HG03159 (cell line): Measurements from ENCODE around the gene CEP290.
A peak's percentile ranks its signal among the peaks of the same experiment; 100 is the strongest.

ENCODE experiments used
- ATAC-seq: cut with Tn5 transposase; IDR thresholded peaks from one replicate; pipeline ENCODE4 v1.9.1; 2021; ENCODE audit warnings: mild to moderate bottlenecking, moderate library complexity; ENCODE audit not compliant: unreplicated experiment

CEP290 gene, protein sequence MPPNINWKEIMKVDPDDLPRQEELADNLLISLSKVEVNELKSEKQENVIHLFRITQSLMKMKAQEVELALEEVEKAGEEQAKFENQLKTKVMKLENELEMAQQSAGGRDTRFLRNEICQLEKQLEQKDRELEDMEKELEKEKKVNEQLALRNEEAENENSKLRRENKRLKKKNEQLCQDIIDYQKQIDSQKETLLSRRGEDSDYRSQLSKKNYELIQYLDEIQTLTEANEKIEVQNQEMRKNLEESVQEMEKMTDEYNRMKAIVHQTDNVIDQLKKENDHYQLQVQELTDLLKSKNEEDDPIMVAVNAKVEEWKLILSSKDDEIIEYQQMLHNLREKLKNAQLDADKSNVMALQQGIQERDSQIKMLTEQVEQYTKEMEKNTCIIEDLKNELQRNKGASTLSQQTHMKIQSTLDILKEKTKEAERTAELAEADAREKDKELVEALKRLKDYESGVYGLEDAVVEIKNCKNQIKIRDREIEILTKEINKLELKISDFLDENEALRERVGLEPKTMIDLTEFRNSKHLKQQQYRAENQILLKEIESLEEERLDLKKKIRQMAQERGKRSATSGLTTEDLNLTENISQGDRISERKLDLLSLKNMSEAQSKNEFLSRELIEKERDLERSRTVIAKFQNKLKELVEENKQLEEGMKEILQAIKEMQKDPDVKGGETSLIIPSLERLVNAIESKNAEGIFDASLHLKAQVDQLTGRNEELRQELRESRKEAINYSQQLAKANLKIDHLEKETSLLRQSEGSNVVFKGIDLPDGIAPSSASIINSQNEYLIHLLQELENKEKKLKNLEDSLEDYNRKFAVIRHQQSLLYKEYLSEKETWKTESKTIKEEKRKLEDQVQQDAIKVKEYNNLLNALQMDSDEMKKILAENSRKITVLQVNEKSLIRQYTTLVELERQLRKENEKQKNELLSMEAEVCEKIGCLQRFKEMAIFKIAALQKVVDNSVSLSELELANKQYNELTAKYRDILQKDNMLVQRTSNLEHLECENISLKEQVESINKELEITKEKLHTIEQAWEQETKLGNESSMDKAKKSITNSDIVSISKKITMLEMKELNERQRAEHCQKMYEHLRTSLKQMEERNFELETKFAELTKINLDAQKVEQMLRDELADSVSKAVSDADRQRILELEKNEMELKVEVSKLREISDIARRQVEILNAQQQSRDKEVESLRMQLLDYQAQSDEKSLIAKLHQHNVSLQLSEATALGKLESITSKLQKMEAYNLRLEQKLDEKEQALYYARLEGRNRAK (N-terminal part only)

DNA sequence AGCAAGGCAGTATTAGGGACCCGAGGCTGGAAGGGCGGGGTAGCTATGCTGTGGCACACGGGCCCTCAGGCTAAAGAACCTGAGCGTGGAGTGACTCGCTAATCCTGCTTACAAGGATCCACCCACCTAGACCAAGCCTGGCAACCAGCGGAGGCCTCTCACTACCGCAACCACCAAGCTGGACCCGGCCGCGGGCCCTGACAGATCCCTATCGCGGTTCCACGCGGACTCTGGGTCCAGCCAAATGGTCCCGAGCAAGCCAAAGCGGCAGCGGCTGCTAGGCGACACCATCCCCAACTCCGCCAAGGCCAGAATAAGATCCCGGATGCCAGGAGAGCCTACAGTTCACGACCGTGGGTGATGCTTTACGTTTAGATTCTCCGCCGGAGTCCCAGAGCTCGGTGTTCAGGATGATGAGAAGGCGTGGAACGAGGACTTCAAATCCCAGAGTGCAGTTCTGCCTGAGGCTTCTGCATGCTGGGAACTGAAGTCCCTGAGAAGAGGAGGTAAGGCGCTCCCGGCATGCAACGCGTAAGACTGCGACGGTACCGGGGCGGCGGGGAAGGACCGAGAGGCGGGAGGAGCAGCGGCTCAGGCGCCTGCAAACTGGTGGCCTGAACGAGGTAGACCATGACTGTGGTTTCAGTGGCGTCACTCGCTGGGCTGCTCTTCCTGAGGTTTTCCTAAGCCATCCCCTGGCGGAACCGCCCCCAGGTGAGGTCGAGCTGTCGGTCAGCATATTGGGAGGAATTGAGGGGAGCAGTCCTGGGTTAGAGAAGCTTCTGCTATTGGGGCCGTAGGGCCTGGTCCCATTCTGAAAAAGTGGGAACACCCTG, at the start of gene CEP290, which contains the start of gene TMTC3:
Gene CEP290 (minus strand): TSS at position 315 of the 836 bp plus-strand sequence. CDS start 781 bp downstream, outside the sequence.
Gene TMTC3 (plus strand): TSS at position 534 of the 836 bp plus-strand sequence. CDS start 6,009 bp downstream, outside the sequence.
- peak; percentile 97 for ATAC-seq

DNA sequence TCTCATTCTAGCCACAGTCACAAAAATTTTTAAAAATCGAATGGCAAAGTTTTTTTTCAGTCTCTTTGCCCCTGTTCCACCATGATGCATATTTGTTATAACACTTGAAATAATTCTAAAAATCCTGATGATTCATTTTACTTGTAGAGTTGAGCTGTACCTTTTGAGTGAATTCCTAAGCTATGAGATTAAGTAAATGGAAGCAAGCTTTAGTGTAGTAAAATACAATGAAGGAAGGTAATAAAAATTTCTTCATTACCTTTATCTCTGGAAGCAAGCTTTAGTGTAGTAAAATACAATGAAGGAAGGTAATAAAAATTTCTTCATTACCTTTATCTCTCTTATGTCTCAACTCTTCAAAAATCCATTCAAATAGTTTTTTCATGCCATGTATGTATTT, 46.3 kb upstream of the CEP290 start:
- no peak for ATAC-seq

DNA sequence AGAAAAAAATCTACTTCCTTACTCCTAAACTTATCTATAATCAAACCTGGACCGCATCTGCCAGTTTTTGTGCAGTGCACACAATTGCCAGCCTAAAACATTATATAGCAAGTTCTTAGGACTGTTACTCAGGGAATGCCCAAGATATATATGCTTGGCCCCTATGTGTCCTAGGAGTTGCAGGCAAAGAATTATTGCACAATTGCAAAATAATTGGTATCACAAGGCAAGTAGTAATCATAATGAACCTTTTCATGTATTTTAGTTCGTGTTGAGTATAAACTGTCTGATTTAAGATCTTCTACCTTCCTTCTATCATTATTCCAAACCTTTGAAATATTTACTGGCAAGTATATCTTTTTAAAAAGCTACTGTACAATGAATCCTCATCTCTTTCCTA, 45.7 kb upstream of the CEP290 start:
- ATAC-seq = no peak

DNA sequence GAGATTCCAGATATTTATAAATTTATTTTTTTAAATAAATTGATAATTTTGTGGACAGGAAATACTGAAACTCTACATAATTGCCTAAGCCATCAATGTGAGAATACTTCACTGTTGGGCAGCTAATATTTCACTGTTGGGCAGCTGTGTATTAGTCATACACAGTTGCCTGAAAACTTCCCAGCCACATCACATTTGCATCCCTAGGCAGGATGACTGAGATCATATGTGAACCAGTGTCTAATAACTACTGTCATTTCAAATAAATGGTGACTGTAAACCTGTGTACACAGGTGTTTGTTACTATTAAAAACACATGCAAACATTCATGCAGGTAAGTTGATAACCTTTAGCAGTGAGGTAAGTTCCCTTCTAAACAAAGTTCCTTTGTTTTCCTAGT, 44.1 kb upstream of the CEP290 start:
- ATAC-seq = peak; percentile 78

DNA sequence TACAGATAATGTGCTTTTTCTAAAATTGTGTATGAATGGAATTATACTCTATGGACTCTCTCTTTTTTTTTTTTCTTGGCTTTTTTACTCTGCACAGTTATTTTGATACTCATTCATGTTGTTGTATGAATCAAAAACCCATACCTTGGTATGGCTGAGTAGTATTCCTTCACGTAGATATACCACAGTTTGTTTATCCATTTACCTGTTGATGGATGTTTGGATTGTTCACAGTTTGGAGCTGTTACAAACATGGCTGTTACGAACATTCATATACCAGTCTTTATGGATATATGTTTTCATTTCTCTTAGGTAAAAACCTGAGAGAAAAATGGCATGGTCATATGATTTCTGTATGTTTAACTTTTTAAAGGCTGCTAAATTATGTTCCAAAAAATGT, 43.4 kb upstream of the CEP290 start:
- no peak for ATAC-seq

DNA sequence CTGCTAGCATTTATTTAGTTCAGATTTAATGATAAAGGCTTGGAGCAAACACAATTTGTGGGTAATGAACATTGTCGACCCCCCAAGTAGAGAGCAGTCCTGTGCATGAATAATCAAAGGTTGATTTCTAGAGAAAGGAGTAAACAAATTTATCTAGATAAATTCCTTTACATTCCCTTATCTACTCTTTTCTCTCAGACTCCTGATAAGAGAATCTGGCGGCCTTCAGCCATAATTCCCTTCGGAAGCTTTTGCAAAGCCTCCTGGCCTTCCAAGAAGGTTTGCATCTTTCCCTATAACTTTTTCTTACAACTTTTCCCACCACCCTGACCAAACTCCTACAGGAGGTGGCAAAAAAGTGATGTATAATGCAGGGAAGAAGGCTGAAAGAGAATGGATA, 42.3 kb upstream of the CEP290 start:
- ATAC-seq = no peak

DNA sequence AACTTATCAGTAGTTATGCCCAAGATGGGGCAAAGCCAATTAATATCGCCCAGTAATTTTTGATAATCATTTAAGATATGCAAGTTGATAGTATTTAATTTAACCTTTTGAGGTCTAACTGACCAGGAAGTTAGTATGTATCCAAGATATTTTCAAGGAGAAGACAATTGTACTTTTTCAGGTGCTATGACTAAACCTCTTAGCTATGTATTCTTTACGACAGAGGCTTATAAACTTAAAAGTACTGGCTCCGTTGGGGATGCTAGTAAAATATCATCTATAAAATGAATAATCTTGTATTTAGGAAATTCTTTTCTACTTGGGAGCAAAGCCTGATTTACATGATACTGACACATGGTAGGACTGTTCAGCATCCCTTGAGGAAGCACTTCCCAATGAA, 40.5 kb upstream of the CEP290 start:
- no peak for ATAC-seq

DNA sequence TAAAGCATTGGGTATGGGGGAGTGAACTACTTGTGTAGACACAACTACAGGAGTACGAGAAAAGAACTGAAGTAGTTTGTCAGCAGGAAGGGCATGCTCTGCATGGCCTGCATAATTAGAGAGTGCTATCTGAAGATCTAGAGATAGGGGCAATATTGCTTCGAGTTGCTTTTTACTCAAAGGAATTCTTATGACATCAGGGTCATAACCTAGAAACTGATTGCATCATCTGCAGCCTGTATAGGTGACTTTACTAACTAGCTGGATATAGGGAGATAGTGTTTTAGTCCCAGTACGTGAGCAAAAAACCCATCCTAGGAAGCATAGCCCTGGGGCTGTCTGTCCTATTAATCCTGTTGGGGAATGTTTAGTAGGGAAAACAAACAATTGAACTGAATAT, 40.0 kb upstream of the CEP290 start:
- ATAC-seq = no peak

DNA sequence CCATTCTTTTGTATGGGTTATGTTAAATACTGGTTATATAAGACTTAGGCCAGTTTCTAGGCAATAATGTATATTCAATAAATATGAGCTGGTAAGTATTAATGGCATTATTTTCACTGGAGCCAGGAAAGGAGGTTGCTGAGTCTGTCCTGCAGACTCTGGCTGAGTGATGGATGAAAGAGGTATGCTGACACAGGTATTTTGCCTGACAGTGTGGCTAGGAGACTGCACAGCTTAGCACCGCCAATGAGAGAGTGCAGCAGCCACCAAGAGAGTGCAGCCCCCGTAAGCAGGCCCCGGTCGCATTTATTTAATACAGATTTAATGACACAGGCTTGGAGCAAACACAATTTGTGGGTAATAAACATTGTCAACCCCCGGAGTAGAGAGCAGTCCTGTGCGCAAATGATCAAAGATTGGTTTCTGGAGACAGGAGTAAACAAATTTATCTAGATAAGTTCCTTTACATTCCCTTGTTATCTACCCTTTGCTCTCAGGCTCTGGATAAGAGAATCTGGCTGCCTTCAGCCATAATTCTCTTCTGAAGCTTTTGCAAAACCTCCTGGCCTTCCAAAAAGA, 37.6 kb upstream of the CEP290 start:
- ATAC-seq = no peak

DNA sequence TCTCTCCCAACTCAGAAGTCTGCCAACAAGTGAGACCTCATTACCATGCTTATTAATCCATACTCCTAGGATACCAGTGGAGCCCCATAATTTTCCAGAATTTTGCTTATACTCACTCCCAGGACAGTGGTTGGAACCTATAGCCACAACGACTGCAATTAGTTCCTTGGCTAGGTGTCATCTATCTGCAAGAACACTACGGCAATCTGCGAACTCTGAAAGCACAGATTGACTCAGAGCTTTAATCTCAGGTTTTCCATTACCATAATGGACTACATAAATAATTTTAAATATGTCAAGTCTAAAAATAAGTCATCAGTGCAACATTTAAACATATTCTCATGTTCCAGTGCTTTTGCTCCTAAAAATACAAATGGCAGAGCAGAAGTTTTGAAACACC, 33.7 kb upstream of the CEP290 start:
- ATAC-seq = no peak

DNA sequence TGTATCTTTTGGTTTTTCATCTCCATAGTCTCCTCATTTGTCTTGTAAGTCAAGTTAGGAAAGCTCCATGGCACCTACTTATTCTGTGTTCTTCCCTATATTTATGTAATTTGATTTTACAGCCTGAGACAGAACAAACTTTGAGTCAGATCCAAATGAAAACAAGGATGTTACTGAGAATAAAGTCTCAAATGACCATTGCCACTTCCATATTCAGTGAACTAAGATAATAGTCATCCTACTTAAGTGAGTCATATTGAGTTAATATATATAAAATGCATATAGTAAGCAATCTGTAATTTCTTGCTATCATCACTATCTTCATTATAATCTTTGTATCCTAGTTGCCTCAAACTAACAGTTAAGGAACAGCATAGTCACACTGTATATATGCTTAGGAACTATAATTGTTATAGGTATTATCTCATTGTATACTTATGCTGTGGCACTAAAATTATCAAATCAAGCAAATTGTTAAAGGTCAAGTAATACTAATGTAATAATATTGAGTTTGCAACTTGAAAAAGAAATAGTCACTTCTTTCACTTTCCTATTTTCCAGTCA, 31.0 kb upstream of the CEP290 start:
- ATAC-seq = no peak

DNA sequence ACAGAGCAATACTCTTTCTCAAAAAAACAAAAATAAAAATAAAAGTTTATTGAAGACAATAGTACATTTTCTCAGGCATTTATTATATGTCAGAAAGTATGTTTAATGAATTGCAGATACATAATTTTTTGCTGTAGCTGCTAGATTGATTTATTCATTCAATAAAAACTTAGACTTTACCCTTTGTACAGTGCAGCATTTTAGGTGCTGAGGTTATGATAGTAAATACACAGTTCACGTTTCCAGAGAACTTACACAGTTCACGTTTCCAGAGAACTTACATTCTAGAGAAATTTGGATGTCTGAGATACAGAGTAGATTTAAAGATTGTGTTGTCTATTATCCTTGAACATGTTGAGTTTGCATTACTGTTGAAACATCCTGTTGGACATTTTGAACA, 25.5 kb upstream of the CEP290 start:
- ATAC-seq = no peak

DNA sequence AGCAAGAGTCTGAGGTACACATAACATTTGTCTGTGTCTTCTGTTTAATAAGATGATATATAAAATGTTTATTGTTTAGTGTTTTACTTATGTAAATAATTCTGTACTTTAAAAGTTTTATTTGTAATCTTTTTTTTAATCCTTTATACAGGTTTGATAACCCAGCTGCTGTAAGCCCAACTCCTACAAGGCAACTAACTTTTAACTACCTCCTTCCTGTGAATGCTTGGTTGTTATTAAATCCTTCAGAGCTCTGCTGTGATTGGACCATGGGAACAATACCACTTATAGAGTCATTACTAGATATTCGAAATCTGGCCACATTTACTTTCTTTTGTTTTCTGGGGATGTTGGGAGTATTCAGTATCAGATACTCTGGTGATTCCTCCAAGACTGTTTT, 24.3 kb upstream of the CEP290 start:
- no peak for ATAC-seq

DNA sequence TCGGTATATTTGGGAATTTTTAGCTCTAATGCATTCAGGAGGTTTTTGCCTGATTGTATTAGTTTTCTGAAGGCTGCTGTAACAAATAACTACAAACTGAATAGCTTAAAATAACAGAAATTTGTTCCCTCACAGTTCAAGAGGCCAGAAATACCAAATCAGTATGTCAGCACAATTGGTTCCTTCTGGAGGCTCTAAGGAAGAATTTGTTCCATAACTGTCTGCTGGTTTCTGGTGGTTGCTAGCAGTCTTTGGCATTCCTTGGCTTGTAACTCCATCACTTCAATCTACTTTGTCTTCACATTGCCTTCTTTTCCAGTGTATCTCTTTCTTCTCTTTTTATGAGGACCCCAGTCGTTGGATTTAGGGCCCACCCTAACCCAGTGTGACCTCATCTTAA, 21.5 kb upstream of the CEP290 start:
- ATAC-seq = no peak

DNA sequence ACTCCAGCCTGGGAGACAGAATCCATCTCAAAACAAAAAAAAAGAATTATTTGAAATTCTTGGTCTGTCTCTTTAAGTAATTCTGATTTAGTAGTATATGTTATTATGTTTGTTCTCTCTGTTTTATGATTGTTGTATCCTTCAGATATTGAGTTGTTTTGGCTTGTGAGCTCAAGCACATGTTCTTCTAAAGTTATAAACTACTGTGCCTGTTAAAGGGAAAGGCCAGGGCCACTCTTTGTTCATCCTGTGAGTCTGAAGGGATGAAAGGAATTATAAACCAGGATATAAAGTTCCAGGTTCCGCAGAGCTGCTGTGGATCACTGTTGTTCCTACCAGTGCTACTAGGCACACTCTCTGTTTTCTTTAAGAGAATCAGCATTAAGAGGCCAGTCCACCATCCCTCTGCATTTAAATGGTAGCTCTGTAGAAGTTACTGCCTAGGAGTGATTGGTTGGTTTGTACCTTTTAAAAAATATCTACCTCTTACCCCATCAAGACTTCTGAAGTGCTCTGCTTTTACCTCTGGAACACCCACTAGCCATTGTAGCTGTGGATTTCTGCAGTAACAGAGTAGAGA, 14.3 kb upstream of the CEP290 start:
- no peak for ATAC-seq

DNA sequence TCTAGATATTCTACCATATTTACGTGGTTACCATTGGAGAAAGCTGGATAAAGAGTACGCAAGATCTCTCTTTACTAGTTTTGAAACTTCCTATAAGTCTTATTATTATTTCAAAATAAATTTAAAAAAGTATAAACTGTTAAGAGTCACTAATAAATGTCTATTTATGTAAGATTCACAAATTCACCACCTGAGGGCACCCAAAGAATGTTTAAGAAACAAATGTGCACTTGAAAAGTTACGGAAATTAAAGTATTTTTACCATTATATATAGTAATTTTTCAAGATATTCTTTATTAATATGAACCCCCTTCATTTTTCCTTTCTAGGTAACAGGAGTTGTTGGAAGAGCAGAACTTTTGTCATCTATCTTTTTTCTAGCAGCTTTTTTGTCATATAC, 12.1 kb upstream of the CEP290 start:
- ATAC-seq = no peak

DNA sequence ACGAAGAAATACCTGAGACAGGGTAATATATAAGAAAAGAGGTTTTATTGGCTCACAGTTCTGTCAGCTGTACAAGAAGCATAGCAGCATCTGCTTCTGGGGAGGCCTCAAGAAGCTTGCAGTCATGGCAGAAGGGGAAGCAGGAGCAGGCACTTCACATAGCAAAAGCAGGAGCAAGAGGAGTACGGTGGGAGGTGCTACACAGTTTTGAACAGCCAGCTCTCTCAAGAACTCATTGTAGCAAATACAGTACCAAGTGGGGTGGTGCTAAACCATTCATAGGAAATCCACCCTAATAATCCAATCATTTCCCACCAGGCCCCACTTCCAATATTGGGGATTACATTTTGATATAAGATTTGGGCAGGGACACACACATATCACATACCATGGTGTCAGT, 8.2 kb upstream of the CEP290 start:
- ATAC-seq = no peak

DNA sequence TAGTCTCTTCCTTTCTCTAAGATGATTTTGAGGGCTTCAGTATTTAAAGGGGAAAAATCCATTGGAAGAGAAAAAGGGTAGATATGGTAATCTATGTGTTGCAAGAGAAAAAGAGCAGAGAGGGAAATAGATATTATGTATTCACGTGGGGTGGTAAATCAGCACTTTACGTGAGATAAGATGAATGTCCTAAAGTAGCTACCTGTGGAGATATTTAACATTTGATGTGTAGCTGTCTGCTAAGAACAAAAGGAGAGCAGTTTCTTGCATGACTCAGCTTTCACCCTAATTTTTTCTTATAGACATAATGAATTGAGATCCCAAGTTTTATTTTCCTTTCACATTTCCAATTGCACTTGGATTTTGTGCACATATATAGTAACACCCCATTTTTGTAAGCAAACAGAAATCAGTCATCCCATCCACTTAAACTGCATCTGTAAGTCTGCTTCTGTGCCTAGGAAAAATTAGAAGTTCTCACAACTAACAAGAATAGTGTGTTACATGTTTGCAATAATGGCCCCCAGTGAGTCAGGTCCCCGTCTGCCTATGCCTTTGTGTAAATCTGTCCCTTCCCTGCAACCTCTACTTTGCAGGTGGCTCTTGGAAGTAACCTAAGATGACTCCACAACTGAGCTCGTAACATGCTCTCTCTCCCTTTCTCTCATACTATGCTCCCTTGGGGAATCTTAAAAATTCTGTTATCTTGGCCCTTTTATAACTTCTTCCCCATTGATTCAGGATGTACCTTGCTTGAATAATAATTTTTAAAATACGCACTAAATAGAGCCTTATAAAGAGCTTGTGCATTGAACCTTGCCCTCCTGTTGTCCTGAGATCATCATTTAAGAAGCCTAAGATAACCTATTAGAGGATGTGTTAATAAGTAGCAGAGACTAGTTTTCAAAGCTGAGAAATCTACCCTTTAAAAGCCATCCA, 3.9 kb upstream of the CEP290 start:
- ATAC-seq = no peak
